HG02571 (cell line): ENCODE data around the gene CDC42BPG.

Experiments used
- ATAC-seq: cut with Tn5 transposase; IDR thresholded peaks from one replicate; pipeline ENCODE4 v1.9.1; 2021; ENCODE audit warnings: mild to moderate bottlenecking, moderate library complexity; ENCODE audit not compliant: unreplicated experiment

CDC42BPG gene, protein sequence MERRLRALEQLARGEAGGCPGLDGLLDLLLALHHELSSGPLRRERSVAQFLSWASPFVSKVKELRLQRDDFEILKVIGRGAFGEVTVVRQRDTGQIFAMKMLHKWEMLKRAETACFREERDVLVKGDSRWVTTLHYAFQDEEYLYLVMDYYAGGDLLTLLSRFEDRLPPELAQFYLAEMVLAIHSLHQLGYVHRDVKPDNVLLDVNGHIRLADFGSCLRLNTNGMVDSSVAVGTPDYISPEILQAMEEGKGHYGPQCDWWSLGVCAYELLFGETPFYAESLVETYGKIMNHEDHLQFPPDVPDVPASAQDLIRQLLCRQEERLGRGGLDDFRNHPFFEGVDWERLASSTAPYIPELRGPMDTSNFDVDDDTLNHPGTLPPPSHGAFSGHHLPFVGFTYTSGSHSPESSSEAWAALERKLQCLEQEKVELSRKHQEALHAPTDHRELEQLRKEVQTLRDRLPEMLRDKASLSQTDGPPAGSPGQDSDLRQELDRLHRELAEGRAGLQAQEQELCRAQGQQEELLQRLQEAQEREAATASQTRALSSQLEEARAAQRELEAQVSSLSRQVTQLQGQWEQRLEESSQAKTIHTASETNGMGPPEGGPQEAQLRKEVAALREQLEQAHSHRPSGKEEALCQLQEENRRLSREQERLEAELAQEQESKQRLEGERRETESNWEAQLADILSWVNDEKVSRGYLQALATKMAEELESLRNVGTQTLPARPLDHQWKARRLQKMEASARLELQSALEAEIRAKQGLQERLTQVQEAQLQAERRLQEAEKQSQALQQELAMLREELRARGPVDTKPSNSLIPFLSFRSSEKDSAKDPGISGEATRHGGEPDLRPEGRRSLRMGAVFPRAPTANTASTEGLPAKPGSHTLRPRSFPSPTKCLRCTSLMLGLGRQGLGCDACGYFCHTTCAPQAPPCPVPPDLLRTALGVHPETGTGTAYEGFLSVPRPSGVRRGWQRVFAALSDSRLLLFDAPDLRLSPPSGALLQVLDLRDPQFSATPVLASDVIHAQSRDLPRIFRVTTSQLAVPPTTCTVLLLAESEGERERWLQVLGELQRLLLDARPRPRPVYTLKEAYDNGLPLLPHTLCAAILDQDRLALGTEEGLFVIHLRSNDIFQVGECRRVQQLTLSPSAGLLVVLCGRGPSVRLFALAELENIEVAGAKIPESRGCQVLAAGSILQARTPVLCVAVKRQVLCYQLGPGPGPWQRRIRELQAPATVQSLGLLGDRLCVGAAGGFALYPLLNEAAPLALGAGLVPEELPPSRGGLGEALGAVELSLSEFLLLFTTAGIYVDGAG (N-terminal part only)

DNA sequence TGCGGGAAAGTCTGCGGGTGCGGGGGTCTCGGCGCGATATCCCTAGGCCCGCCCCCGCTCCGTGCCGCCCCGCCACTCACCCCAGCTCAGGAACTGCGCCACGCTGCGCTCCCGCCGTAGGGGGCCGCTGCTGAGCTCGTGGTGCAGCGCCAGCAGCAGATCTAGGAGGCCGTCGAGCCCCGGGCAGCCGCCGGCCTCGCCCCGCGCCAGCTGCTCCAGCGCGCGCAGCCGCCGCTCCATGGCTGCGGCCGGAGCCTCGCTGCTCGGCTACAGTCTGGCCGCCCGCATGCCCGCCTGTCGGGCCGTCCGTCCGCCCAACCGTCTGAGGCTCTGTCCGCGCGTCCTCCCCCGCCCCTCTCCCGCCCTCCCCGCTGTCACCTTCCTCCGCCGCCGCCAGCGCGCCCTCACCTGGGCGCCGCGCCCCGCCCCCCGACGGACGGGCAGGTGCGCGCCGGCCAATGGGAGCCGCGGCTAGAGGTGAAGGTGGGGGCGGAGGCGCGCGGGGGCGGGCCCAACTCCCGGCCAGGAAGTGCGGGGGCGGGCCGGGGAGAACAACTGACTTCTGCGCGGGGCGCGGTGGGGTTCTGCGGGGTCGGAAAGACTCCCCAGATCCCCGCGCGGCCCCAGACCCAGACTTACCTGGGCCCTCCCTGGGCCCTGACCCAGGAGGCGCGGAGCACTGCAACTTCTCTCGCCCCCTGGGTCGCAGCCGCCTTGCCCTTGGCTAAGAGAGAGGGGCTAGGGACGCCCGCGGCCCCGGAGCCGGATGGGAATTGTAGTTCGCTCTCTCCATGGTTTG, at the start of gene CDC42BPG:
CDC42BPG (minus strand) TSS at position 324 of the 799 bp plus-strand sequence; CDS start at position 240, 84 bp downstream.
- ATAC-seq = no peak

DNA sequence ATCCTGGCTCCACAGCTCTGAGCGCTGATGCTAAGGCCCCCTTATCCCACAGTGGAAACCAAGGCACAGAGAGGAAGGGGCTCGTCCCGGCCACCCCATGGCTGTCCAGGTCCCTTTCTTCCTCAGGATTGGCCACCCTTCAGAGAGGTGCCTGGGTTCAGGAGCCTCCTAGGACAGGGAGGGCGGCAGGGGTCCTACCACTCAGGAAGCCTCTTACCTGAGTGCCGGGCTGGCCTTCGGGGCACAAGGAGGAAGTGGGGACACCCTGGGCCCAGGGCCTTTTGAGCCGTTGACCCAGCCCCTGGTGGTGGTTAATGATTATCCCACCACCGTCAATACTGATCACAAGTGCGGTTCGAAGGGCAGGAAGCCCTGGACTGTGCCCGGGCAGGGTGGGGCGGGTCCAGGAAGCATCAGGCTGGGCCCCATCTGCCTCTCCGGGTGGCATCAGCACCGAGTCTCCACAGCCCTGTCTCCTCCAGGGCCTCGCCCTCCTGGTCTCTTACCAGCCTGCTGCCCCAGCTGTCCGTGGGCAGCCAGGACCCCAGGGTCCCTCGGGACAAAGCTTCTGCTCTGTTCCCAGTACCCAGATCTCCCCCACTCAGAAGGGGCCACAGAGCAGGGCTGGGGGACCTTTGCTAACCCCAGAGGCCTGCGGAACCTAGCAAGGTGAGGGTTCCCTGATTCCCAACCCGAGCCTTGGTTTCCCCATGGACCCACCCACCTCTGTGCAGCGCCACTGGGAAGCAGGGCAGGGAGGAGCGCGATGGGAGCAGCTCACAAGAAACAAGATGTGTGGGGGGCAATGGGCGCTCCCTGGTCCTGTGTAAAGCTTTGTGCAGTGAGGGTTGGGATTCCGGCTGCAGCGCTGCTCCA, 49.0 kb upstream of the CDC42BPG start:
- ATAC-seq = no peak

DNA sequence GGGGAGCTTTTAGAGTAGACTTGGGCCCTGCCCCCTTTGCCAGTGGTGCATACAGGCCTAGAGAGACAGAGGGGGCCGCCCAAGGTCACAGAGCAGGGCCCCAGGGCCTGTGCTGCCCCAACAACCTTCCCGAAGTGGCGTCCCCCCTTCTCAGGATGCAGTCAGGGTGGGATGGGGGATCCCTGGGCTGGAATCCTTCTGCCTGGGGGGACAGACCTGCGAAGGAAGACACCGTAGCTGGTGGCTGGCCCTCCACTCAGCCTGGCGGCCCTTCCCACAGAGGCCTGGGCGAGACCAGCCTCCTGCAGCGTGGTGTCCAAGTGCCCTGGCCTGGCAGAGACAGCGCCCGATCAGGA, 48.4 kb upstream of the CDC42BPG start:
- no peak for ATAC-seq

DNA sequence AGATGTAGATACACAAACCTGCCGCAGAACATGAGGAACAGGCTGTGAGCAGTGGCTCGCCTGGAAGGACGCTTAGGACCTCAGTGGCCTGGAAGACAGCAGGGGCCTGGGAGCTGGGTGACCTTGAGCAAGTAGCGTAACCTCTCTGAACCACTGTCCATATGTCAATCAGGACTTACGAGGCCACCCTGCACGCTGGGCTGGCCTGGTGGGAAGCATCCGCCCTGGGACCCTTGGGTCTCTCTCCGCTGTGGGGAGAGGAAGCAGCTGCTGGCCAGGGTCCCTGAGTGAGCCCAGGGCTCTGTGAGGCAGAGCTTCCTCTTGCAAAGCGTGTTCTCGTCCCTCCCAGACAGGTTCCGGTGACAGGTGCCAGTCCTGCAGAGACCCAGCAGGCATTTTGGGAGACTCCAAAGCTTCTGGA, 48.0 kb upstream of the CDC42BPG start:
- ATAC-seq = no peak

DNA sequence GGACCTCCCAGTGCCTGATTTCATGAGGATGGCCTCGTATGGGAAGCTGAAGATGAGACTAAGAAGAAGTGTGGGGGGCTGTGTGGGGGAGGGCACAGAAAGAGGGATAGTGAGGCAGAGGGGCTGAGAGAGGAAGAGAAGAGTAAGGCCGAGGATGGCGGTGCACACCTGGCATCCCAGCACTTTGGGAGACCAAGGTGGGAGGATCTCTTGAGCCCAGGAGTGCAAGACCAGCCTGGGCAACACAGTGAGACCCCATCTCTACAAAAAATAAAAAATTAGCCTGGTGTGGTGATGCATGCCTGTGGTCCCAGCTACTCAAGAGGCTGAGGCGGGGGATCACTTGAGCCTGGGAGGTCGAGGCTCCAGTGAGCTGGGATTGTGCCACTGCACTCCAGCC, 47.4 kb upstream of the CDC42BPG start:
- no peak for ATAC-seq

DNA sequence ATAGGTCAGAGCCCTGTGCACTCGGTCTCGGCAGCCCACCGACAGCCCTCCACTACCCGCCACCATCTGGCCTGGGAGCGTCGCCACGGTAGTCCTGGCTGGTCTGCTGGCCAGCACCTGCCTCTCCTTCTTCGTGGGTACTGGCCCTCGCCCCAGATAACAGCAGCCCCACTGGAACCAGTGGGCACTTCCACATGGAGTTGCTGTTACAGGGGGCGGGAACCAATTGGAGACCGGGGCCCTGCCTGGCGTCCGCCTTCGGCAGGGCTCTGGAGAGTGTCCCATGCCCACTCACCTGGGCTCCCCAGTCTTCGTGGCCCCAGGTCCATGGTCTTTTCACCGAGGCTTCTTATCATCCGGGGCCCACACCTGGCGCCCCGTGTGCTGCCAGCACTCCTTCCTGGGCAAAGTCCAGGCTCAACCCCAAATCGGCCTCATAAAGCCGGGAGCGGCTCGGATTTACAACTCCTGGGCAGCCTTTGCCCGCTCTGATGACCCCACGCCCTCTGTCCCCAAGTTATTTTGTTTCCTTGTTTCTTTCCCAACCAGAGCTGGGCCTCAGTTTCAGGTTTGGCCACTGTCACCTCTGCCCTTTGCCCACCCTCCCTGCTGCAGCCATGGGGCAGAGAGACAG, 46.9 kb upstream of the CDC42BPG start:
- ATAC-seq = no peak

DNA sequence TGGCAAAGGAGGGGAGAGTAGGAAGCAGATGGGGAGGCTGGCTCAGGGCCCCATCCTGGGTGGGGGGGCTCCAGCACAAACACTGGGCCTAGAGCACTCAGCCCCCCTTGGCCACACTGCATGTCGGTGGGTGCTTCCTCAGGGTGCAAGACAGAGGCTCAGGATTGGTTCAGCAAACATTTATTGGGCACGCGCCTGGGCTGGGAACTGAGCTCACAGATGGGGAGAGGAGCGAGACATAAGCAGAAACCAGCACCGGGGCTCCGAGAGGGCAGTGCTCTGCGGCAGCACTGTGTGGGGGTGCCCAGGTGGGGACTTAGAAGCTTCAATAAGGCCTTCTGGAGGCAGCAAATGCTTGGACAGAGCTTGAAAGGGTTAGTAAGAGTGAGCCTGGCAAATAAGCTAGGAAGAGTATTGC, 46.1 kb upstream of the CDC42BPG start:
- ATAC-seq = no peak

DNA sequence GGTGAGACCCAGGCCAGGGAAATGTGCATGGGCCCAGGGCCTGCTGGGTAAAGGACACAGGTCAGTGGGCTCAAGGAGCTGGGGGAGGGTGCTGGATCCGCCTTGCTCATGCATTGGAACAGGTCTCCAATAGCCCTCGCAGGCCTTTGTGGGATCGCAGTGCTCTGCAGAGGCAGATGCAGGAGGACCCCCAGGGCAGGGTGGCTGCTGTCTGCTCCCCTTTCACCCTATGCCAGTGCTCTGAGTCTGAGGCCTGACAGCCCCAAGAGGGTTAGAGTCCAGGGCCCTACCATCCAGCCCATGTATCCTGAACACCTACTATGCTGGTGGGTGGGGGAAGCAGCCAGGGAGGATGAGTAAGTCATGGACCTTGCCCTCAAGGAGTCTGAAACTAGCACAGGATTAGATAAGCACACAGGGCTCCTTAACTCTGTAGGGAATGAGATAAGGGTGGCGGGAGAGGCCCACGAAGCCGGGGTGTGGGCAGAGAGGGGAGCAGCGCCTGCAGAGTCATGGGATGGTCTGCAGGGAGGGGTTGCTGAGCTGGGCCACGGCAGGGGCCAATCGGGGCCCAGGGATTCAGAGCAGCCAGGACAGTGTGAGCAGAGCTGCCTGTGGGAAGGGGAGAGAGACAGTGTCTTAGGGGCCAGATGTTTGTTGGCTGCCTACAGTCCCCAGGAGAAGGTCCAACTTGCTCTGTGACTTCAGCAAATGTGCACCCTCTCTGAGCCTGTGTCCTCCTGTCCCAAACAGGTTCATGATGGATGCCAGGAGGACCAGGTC, 44.5 kb upstream of the CDC42BPG start:
- ATAC-seq = no peak

DNA sequence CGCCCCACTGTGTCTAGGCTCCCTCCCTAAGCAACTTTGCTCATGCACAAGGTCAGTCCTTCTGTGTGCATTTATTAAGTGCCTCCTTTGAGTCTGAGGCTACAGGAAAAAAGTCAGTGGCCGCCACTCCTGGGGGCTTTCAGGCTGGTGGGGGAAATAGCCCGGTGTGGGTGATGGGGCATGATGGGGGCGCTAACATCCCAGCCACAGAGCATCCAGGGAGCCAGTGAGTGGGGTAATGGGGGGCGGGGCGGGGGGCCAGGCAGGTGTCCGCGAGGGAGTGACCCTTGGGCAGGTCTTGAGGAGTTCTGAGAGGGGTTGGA, 43.9 kb upstream of the CDC42BPG start:
- ATAC-seq = no peak

DNA sequence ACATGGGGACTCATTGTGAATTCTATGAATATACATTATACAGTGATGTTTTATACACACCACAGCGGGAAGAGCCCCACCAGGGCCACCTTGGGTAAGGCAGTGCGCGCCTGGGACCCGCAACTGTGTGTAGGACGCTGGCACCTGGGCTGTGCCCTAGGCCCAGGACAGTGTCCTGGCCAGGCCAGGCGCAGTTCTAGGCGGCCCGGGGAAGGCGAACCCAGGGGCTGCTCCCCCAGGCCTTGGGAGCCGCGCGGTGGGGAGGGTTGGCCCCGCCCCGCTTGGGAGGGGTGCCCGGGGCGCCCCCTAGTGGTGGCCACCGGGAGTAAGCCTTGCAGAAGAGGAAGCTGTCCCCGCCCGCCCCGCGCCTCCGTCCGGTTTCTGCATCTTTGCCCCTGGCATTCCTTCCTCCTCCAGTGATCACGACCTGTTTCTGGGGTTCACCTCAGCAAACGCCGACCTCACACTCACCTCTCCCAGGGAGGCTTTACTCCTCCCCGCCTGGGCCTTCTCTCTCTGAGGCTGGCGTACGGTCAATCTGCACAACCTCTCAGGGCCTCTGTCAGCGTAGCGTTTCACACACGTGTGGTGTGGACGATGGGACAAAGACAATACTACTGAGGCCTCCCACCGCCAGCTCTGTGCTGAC, 43.4 kb upstream of the CDC42BPG start:
- ATAC-seq = peak; percentile 72

DNA sequence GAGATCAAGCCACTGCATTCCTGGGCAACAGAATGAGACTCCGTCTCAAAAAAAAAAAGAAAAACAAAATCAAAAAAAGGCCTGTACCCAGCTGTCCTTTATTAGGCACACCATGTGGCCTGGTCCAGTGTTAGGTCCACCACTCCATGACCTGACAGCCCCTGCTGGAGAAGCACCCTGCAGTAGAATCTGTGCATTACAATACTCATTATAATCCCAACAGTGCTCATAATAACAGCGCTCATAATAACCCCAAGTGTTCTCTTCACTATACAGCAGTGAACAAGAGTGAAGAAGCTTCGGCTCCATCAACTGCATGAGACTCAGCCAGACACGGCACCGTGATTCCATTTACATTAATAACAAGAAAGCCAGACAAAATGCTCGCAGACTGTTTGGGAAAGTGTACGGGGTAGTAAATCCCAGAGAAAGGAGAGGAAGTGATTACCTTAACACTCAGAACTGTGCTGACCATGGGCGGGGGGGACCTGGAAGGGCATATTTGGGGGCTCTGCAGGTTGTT, 42.8 kb upstream of the CDC42BPG start:
- ATAC-seq = no peak

DNA sequence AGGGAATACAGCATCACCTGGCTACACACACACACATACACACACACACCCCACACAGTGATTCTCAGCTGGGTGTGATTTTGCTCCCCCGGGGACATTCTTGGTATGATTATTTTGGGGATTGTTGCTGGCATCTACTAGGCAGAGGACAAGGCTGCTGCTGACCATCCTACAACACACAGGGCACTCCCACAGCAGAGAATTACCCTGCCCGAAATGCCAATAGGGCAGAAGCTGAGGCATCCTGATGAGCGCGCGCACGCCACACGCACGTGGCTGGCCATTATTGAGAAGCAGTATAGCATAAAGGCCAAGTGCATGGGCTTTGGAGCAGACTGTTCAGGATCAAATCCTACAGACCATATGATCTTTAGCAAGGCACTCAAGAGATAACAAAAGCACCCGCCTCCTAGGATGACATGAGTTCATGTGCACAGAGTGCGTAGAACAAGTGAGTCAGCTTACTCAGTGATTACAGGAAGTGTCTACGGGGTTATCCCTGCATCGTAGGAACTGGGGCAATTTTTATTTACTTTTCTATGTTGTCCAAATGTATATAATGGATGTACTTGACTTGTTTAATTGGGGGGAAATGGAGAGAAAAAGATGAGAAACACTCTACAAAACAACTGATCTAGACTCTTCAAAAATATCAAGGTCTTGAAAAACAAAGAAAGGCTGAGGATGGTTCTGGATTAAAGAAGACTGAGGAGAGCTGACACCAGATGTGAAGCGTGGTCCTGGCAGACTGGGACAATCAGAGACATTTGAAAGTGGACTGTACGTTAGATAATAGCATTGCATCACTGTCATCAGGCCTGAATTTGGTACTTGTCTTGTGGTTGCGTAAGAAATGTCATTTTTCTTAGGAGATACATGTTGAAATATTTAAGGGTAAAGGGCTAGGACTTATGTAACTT, 41.2 kb upstream of the CDC42BPG start:
- ATAC-seq = no peak

DNA sequence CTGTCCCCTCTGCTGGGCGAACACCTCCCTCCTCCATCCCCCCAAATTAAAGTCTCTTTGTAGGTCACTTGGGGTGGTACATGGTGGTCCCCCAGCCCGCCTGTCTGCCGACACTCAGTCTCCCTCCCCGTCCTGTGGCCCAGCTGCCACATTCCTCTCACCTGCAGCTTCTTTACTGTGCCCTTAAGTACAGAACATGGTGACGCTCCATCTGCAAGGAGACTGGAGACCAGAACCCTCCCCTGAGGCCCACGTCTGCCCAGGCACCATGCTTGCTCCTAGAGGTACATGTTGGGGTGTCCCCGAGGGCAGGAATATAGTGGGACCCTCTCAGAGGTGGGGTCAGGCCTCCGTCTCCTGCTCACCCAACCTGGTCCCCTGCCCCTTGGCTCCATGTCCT, 39.6 kb upstream of the CDC42BPG start:
- no peak for ATAC-seq

DNA sequence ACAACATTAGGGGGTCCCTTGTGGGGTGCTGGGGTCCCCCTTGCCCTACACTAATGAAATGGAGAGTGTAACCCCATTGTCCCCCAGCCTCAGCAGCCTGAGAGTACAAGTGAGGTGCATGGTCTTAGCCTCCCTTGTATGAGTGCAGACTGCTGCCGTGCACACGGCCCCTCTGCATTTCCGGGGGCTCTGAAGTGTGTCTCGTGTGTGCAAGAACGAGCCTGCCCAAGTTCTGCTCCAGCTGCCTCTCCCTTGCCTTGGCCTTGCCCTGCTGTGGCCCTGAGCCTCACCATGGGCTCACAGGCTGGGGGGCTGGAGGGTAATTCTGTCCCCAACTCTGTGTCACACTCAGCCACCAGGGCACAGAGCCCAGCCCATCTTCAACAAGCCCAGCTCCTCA, 39.1 kb upstream of the CDC42BPG start:
- ATAC-seq = no peak

DNA sequence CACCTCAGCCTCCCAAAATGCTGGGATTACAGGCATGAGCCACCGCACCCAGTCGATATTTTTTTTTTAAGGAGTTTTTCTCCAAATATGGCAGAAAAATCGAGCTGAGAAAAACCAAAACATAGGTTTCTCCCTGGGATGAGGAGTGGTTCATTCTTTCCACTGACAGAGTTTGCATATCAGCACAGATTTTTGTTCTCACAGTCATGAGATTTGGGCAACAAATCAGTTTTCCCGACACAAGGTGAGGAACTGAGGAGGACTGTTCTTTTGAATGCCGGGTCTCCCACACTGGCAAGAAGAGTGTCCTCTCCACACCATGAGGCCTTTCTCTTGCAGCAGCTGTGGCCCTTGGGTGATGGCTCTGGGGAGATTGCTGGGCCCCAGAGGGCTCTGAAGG, 37.8 kb upstream of the CDC42BPG start:
- no peak for ATAC-seq

DNA sequence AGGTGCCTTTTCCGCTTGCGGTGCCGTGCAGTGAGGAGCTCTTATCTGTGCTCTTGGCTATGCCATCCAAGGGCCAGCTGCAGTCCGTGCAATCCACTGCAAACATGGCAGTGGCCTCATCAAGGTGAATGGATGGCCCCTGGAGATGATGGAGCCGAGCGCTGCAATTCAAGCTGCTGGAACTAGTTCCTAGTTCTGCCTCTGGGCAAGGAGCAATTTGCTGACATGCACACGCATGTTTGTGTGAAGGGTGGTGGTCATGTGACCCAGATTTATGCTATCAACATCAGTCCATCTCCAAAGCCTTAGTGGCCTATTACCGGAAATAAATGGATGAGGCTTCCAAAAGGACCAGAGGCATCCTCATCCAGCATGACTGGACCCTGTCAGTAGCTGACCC, 37.0 kb upstream of the CDC42BPG start:
- ATAC-seq = no peak
